ENCODE results near the gene KLHL29.
A peak's percentile ranks its signal among the peaks of the same experiment; 100 is the strongest.

Gene KLHL29

GRCh38 chr2:23683001-23683400 is 298.0 kb downstream of the KLHL29 start:
- DNase-seq (ENCODE audit: low spot score) = no peak

DNA sequence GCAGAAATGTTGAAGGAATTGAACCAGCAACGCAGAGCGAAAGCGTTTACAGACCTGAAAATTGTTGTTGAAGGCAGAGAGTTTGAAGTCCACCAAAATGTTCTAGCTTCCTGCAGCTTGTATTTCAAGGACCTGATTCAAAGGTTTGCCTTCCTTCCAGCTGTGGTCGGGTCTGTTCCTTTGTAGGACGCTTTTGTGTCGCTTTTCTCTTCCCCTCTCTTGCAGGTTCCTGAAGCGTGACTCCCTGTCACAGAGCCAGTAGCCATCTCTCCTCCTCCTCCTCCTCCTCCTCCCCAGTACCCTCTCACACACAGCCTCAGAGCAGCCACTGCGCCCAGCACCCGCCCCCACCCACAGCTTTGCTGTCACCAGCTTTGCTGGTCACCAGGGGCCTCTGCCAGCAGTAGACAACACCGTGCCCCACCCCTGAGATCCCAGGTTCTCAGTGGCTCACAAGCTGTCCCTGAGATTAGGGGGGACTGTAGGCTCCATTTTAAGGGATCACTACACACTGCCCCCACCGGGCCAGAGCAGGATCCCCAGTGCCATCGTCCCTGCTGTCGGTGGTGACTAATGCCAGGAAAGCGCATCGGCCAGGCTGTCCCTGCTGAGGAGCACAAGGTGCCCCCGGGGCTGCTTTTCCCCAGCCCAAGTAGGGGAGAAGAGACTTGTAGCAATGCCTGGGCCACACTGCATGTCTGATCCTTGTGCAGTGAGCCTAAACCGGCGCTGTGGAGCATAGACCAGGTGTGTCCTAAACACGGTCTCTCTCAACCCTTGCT is 299.6 kb downstream of the KLHL29 start:
- DNase-seq (ENCODE audit: low spot score) = no peak

DNA sequence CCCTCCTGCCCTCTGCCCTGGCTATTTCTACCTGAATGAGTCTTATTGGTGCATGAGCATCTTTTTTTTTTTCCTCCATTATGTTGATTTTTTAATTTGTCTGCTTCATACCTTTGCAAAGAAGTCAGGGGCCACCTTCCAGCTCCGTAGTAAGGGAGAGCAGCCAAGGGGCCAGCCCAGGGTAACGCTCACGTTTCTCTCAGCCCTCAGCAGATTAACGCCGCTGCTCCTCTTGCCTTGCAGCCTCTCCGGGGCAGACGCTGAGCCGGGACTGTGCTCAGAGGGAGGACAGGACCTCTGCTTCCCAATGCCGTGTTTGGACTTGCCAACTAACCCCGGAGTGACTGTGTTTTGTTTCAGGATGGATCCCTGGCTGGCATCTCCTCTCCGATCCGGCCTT is 300.2 kb downstream of the KLHL29 start:
- DNase-seq (ENCODE audit: low spot score) = no peak

- DNase-seq (ENCODE audit: low spot score) = no peak
Measured at GRCh38 chr2:23685706-23686105, 300.7 kb downstream of the KLHL29 start.

DNA sequence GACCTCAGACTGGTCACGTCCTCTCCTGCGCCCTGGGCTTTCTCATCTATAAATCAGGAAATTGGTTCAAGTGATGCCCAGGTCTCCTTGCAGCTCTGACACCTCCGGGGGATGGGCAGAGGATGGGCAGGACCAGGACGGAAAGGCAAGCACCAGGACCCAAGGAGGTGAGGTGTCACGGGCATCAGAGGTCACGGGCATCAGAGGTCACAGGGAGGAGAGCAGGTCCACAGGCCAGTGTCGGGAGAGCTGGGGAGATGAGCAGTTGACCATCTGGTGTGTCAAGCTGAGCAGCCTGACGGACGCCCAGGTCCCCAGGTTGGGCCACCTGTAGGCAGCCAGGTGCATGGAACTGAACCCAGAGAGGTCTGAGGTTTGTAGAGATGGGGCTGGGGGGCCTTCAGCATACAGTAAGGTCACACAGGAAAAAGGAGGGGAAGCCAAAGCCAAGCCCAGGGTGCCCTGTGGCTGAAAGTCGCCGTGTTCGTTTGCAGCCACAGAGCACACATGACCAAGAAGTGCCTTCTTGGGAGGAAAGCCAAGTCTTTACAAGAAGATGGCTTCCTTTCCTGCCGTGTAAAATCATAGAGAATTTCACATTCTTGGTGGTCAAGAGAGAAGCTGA is 301.5 kb downstream of the KLHL29 start:
- DNase-seq (ENCODE audit: low spot score) = no peak

- DNase-seq (ENCODE audit: low spot score) = no peak
Measured at GRCh38 chr2:23687214-23687613, 302.2 kb downstream of the KLHL29 start.

- DNase-seq (ENCODE audit: low spot score) = no peak
Measured at GRCh38 chr2:23687713-23688112, 302.7 kb downstream of the KLHL29 start.

GRCh38 chr2:23688486-23689130 is 303.6 kb downstream of the KLHL29 start:
- no peak for DNase-seq (ENCODE audit: low spot score)

GRCh38 chr2:23689131-23689700 is 304.2 kb downstream of the KLHL29 start:
- DNase-seq (ENCODE audit: low spot score) = no peak

DNA sequence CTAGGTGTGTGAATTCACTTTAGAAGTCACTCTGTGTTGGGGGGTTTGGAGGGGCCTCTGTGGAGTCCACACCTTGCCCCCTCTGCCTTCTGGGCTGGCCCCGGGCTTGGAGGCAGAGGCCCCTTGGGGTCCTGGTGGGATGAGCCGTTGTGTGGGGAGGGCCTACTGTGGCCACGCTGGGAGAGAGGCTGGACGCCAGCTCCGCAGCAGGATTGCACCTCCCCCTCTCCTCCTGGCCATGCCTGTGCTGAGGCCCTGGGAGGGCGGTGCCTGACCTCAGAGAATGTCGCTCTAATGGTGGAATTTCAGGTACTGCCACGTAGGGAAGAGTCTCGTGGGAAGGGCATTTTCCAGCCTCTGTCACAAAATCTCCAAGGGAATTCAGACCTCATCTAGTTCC is 304.9 kb downstream of the KLHL29 start:
- DNase-seq (ENCODE audit: low spot score) = no peak

DNA sequence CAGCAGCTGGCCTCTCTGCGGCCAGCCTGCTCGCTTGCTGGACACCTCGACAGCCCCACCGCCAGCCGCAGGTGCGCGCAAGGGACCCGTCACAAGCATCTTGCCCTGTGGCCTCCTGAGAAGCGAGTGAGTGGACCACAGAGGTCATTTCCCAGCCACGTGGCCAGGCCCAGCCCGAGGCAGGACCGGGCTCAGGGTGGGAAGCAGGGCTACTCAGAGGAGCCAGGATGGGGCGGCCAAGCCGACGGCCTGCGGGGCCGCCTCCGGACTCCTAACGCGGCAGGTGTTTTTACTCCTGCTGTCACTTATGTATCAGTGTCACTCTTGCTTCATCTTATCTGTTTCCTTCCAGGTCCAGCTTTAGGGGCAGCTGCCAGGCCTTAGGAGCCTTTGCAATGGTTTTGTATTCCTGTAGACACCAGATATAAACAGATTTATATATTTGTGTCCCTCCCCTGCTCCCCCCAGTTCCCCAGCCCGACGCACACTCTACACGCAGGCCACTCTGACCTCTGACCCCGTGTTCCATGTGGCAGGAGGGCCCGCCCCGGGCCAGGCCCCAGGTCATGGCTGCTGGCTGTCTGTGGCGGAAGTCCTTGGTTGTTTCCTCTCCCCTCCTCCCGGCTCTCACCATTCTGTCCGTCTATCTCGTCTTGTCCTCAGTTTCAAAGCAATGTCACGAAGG is 305.6 kb downstream of the KLHL29 start:
- no peak for DNase-seq (ENCODE audit: low spot score)

DNA sequence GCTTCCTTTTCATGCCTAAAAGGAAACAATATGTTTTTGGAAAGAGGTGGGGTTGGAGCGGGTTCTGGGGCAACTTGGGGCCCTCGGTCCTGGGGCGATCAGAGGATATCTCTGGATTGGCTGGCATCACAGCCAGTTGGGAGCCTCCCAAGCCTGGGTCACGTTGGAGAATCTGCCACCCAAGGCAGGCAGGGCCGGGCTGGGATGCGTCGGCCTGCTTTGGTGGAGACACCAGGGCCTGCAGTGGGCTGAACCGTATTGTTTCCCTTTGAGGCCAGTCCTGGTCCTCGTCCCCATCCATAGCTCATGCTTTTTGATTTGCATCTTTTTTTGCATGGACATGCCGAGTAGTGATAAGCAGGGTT is 306.1 kb downstream of the KLHL29 start:
- DNase-seq (ENCODE audit: low spot score) = no peak

- DNase-seq (ENCODE audit: low spot score) = peak; percentile 51
Measured at GRCh38 chr2:23691565-23691964, 306.6 kb downstream of the KLHL29 start.

DNA sequence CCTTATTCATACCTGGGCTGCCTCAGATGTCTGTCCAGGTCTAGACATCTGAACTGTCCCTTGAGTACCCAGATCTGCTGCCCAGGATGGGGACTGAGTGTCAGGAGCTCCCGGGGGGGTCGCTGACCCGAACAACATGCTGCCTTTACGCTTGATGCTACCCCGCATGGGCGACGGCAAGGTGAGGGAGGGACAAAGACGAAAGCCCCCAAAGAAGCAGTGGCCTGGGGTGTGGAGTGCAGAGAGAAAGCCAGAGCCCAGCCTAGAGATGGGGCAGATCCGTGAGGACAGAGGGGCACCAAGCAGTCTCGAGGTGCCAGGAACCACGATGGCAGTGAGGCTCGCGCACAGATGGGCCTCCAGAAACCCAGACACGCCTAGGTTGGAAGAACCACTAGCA is 307.3 kb downstream of the KLHL29 start:
- no peak for DNase-seq (ENCODE audit: low spot score)

DNA sequence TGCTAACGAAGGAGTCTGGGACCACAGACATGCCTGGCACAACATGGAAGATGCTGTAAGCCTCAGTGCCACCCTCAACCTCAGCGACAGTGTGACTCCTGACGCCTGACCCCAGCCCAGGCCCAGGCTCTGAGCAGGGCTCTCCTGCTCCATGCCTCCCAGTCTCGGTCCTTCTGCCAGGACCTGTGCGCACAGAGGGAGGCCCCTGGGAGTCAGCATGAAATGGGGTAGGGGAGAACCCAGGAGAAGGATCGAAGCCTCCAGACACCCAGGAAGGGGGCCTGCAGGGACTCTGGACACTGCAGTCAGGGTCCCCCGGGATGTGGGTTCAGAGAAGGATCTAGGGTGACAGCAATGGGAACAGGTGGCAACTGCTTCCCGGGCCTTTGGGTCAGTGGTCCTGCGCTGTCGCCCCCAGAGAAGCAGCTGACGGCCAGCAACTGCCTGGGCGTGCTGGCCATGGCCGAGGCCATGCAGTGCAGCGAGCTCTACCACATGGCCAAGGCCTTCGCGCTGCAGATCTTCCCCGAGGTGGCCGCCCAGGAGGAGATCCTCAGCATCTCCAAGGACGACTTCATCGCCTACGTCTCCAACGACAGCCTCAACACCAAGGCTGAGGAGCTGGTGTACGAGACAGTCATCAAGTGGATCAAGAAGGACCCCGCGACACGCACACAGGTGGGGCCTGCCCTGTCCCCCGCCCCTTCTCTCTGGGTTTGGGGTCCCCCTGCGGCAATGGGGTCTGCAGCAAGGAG is 308.0 kb downstream of the KLHL29 start:
- DNase-seq (ENCODE audit: low spot score) = peak; percentile 57

DNA sequence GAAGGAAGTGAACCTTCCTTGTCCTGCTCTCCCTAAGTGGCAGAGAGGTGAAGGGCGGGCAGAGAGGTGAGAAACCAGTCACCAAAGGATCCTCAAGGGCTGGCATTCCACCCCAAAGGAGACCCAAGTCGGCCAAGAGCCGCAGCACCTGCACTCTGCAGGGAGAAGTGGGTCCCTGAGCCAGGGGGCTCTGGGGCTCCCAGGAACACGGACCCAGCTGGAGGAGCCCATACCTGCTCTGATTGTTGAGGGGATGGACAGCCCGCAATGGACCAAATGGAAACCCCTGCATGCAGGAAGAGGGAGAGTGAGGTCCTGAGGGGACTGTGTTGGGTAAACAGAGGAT is 308.6 kb downstream of the KLHL29 start:
- no peak for DNase-seq (ENCODE audit: low spot score)

GRCh38 chr2:23694058-23695045 is 309.4 kb downstream of the KLHL29 start:
- DNase-seq (ENCODE audit: low spot score) = no peak

- DNase-seq (ENCODE audit: low spot score) = no peak
Measured at GRCh38 chr2:23695214-23695889, 310.4 kb downstream of the KLHL29 start.

DNA sequence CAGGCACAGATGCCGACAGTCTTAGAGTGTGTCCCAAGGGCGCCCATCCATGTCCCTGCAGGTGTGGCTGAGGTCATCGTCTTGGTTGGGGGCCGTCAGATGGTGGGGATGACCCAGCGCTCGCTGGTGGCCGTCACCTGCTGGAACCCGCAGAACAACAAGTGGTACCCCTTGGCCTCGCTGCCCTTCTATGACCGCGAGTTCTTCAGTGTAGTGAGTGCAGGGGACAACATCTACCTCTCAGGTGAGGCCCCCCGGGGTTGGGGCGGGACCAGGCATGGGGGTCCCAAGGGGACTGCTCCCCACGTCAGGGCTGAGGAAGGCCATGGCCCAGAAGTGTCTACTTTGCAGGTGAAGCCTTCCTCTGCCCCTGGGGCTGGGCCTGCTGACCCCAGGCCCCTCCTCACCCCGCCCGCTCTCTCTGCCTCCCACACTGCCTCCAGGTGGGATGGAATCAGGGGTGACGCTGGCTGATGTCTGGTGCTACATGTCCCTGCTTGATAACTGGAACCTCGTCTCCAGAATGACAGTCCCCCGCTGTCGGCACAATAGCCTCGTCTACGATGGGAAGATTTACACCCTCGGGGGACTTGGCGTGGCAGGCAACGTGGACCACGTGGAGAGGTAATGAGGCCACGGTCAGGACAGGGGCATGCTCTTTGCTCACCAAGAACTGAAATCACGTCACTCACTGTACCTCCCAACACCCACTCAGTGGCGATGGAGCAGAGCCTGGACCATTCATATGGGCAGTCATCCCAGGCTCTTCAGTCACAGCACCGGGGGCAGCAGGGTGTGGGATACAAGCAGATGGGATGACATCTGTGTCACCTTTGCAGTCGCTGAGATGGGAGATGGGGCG is 311.1 kb downstream of the KLHL29 start:
- peak; percentile 54 for DNase-seq (ENCODE audit: low spot score)

Data from left forelimb (tissue), 1 donor.